GM06990 (cell line): ENCODE data around the gene CAB39.

Source experiments
- DNase-seq: peaks from one replicate; pipeline ENCODE4 v3.0.0-alpha.2; 2011; ENCODE audit not compliant: insufficient read length; ENCODE audit errors: extremely low read depth
- H3K27me3 ChIP-seq: replicated peaks from 2 replicates; pipeline ENCODE4 v1.6.0; 2011; ENCODE audit warnings: low read length; ENCODE audit not compliant: control insufficient read depth, insufficient read depth
- H3K36me3 ChIP-seq: 2 replicates; pipeline ENCODE4 v1.5.1; 2011; ENCODE audit warnings: low read length; ENCODE audit not compliant: control insufficient read depth, insufficient read depth
- H3K4me3 ChIP-seq: replicated peaks from 2 replicates; pipeline ENCODE4 v1.5.1; 2011; ENCODE audit warnings: low read depth, mild to moderate bottlenecking, control low read depth, low read length
- TF ChIP-seq, protein P1 (sequence below): IDR thresholded peaks from 2 replicates; pipeline ENCODE4 v1.5.1; 2011; ENCODE audit warnings: low read length, control low read depth, mild to moderate bottlenecking, inconsistent platforms; ENCODE audit not compliant: insufficient read depth, poor library complexity, severe bottlenecking

CAB39 gene

DNA sequence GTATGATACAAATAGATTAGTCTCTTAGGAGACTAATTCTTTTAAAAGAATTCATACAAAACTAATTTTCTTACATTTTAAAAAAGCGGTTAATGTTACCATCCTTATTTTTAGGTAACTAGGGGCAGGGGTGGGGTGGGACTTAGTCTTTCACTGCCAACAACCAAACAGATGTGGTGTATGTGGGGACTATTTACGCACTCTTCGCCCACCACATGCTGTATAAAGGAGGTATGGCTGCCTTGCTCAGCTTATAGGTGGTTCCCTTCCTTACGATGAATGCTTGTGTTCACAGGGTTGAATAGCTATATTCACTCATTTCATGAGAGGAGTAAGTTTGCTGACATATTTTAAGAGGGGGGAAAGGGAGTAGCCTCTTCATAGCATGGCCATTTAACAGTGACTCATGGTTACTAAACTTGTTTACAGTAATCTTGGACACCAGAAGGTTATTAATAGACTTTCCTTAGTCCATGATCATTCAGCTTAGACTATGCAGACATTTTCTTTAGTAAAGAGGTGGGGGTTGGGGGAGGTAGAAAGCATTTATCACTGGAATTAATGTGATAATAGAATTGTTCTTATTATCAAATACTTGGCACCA lies 61.8 kb downstream of the CAB39 start:
- DNase-seq: no peak
- no peaks in the 10 kb centered on the region for H3K27me3 ChIP-seq
- TF ChIP-seq, protein P1, sequence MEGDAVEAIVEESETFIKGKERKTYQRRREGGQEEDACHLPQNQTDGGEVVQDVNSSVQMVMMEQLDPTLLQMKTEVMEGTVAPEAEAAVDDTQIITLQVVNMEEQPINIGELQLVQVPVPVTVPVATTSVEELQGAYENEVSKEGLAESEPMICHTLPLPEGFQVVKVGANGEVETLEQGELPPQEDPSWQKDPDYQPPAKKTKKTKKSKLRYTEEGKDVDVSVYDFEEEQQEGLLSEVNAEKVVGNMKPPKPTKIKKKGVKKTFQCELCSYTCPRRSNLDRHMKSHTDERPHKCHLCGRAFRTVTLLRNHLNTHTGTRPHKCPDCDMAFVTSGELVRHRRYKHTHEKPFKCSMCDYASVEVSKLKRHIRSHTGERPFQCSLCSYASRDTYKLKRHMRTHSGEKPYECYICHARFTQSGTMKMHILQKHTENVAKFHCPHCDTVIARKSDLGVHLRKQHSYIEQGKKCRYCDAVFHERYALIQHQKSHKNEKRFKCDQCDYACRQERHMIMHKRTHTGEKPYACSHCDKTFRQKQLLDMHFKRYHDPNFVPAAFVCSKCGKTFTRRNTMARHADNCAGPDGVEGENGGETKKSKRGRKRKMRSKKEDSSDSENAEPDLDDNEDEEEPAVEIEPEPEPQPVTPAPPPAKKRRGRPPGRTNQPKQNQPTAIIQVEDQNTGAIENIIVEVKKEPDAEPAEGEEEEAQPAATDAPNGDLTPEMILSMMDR: no peak
- H3K36me3 ChIP-seq: peaks cover 1% of the 10 kb centered on the region
- H3K4me3 ChIP-seq: no peak overlapping the region

DNA sequence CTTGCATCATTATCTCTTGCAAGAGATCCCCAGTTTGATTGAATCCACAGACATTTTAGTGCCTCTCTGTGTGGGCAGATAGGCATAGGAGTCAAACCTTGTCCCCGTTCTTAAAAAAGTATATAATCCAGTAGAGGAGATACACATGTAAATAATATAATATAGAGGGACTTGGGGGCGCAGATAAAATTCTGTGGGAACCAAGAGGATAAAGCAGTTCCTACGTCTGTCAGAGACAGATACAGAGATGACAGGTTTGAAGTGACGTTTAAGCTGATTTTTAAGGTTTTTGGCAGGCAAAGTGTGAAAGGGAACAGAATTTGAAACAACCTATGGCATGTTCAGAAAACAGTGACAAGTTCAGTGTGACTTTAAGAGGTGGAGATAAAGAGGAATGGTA lies 63.1 kb downstream of the CAB39 start:
- Histone ChIP-seq H3K4me3 (no peak overlapping the region), H3K27me3 (no peaks in the 10 kb centered on the region), H3K36me3 (peaks cover 3% of the 10 kb centered on the region)
- TF ChIP-seq, protein P1: no peak
- no peak for DNase-seq

DNA sequence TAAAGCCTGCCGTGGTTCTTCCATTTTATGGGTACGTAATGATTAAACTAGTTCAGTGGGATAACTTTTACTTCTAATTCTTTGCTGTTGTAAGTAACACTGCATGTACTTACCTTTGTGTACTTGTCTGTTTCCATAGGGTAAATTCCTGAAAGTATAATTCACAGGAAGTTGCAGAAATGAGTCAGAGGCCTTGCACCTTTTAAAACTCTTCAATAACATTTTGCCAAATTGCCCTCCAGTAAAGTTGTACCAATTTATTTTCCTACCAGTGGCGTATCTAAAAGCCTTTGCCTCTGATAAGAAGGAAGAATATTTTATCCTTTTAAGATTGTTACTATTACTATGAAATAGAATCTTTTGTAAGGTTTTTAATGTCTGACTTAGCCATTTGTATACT lies 65.1 kb downstream of the CAB39 start:
- no peak for DNase-seq
- H3K4me3 ChIP-seq: no peak overlapping the region
- no peaks in the 10 kb centered on the region for H3K27me3 ChIP-seq
- peaks cover 8% of the 10 kb centered on the region for H3K36me3 ChIP-seq
- TF ChIP-seq, protein P1: no peak

DNA sequence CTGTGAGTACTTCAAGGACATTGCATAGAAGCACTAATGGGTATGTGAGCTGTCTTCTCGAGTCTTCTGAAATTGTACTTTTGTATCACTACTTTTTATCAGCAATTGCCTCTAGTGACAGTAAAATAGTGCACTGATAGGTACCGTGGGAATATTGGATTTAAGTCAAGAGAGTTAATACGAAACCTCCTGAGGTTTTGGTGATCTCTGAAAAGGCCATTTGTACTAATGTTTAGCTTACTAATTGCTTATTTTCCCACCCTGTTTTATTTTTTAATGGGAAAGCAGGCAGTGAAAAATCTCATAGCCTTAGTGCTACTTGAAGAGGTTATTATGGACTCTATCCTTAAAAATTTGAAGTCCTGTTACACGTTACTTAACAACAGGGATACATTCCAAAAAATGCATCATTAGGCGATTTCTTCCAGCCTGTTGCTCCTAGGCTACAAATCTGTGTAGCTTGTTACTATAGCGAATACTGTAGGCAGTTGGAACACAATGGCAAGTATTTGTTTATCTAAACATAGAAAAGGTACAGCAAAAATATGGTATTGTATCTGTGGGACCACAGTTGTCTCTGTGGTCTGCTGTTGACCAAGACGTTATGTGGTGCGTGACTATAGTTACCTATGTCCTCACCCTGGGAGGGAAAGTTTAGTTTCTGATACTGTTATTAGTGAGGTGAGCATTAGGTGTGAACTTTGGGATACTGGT lies 65.9 kb downstream of the CAB39 start:
- Histone ChIP-seq H3K36me3 (peaks cover 11% of the 10 kb centered on the region), H3K27me3 (no peaks in the 10 kb centered on the region), H3K4me3 (no peak overlapping the region)
- no peak for DNase-seq
- TF ChIP-seq, protein P1: no peak

DNA sequence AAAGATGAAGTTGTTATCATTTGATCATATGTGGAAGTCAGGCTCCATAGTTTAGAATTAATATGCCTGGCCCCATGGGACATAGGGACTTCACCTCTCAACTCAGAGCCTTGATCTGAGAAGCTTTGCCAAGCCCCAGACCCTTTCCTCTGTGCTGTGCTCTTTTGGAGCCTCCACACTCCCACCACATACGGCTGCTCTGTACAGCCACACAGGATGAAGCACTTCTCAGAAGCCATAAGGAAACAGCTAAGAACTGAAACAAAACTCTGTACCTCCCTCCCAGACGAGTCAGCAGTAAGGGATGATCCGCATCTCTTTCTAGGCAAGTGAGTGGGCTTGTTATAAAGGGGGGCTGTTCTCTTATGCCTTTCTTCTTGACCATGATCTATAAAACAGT lies 66.5 kb downstream of the CAB39 start:
- peaks cover 11% of the 10 kb centered on the region for H3K36me3 ChIP-seq

More for the DNA sequence above, 66.5 kb downstream of the CAB39 start:
- Histone ChIP-seq H3K27me3 (no peaks in the 10 kb centered on the region), H3K4me3 (no peak overlapping the region)
- TF ChIP-seq, protein P1: no peak
- DNase-seq: no peak
